Nephron progenitor cell (in vitro differentiated cells): ENCODE measurements around the gene ARMS2.

Experiments used
- DNase-seq: peaks from one replicate; pipeline ENCODE4 v3.0.0; 2021
- H3K27ac Mint-ChIP-seq: 2 replicates; pipeline ENCODE4 v1.8.0; 2021; ENCODE audit warnings: mild to moderate bottlenecking, moderate library complexity, mixed read lengths
- H3K27me3 Mint-ChIP-seq: 2 replicates; pipeline ENCODE4 v1.8.0; 2021; ENCODE audit warnings: mild to moderate bottlenecking, low read depth, mixed read lengths; ENCODE audit not compliant: poor library complexity
- H3K36me3 Mint-ChIP-seq: 2 replicates; pipeline ENCODE4 v1.8.0; 2021; ENCODE audit warnings: low read depth, mixed read lengths
- H3K4me1 Mint-ChIP-seq: 2 replicates; pipeline ENCODE4 v1.8.0; 2021; ENCODE audit warnings: mixed read lengths
- H3K4me3 Mint-ChIP-seq: 2 replicates; pipeline ENCODE4 v1.8.0; 2021; ENCODE audit warnings: mild to moderate bottlenecking, moderate library complexity, mixed read lengths
- H3K9me3 Mint-ChIP-seq: 2 replicates; pipeline ENCODE4 v1.8.0; 2021; ENCODE audit warnings: mild to moderate bottlenecking, moderate library complexity, mixed read lengths
- TF ChIP-seq, protein P1 (sequence below): fragments of 200-600 bp; sonication (generic); IDR thresholded peaks from 2 replicates; pipeline ENCODE4 v1.5.0; 2021; ENCODE audit warnings: antibody characterized with exemption

ARMS2 gene

DNA sequence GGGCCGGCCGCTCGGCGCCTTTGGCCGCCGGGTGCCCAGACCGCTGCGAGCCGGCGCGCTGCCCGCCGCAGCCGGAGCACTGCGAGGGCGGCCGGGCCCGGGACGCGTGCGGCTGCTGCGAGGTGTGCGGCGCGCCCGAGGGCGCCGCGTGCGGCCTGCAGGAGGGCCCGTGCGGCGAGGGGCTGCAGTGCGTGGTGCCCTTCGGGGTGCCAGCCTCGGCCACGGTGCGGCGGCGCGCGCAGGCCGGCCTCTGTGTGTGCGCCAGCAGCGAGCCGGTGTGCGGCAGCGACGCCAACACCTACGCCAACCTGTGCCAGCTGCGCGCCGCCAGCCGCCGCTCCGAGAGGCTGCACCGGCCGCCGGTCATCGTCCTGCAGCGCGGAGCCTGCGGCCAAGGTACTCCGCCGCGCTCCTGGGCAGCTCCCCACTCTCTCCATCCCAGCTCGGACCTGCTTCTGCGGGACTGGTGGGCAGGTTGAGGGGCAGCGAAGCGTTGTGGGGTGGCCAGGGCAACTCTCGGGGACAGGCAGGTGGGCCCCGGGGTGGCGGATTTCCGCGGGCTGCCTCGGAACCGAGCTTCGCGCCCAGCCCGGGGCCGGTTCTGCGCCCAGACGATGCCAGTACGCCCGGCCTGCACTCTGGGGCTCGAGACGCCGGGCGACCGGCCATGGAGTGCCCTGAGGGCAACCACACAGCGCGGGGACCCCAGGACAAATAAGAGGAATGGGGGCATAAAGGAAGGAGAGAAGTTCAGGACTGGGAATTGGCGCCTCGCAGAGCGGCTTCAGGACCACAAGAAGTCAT is 7.5 kb downstream of the ARMS2 start:
- Mint-ChIP-seq H3K27ac (no peak overlapping the region), H3K4me1 (peaks cover 21% of the 10 kb centered on the region), H3K36me3 (no peaks in the 10 kb centered on the region), H3K4me3 (peak overlapping the region; percentile 83), H3K9me3 (no peaks in the 10 kb centered on the region), H3K27me3 (peaks cover 83% of the 10 kb centered on the region)
- TF ChIP-seq, protein P1, sequence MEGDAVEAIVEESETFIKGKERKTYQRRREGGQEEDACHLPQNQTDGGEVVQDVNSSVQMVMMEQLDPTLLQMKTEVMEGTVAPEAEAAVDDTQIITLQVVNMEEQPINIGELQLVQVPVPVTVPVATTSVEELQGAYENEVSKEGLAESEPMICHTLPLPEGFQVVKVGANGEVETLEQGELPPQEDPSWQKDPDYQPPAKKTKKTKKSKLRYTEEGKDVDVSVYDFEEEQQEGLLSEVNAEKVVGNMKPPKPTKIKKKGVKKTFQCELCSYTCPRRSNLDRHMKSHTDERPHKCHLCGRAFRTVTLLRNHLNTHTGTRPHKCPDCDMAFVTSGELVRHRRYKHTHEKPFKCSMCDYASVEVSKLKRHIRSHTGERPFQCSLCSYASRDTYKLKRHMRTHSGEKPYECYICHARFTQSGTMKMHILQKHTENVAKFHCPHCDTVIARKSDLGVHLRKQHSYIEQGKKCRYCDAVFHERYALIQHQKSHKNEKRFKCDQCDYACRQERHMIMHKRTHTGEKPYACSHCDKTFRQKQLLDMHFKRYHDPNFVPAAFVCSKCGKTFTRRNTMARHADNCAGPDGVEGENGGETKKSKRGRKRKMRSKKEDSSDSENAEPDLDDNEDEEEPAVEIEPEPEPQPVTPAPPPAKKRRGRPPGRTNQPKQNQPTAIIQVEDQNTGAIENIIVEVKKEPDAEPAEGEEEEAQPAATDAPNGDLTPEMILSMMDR = no peak
- peak; percentile 48 for DNase-seq

DNA sequence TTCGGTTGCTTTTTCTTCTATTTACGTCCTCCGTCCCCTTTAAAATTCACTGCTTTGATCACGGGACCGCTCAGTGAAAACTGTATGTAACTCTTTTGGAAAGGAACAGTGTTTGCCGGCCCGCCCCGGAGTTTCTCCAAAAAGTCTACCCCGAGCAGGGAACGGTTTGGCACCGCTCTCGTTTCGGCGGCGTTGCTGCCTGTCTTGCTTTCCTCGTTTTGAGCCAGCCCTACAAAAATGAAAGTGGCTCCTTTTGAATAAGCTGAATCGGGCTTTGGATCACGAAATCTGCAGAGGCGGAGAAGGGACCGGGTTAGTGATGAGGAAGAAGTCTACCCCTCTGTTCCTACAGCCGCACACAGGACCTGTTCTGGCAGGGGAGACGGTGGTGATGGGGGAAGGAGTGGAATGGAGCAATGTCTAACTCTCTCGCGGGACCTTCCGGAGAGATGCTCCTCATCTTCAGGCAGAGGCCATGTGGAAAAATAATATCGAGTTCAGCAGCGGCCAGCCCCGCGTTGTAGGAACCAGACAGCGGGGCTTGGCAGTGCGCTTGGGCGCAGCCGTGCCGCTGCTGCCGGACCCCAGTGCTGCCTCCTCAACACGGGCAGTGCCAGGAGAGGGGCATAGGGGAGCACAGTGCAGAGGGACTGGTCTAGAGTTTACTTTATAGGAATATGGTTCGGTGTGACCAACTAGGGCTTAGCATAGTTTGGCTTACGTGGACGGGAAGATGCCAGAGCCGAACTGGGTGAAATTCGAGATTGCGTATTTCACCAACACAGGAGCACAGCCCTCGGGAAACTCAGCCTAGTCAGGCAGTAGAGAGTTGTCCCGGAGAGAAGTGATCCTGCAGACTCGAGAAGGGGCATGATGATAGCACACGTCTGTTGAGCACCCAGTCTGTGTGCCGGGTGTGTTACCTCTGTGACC is 8.3 kb downstream of the ARMS2 start:
- Mint-ChIP-seq H3K27me3 (peaks cover 91% of the 10 kb centered on the region), H3K9me3 (no peaks in the 10 kb centered on the region), H3K4me1 (peaks cover 21% of the 10 kb centered on the region), H3K4me3 (peak overlapping the region; percentile 83), H3K27ac (no peak overlapping the region), H3K36me3 (no peaks in the 10 kb centered on the region)
- TF ChIP-seq, protein P1 = no peak
- DNase-seq = no peak

DNA sequence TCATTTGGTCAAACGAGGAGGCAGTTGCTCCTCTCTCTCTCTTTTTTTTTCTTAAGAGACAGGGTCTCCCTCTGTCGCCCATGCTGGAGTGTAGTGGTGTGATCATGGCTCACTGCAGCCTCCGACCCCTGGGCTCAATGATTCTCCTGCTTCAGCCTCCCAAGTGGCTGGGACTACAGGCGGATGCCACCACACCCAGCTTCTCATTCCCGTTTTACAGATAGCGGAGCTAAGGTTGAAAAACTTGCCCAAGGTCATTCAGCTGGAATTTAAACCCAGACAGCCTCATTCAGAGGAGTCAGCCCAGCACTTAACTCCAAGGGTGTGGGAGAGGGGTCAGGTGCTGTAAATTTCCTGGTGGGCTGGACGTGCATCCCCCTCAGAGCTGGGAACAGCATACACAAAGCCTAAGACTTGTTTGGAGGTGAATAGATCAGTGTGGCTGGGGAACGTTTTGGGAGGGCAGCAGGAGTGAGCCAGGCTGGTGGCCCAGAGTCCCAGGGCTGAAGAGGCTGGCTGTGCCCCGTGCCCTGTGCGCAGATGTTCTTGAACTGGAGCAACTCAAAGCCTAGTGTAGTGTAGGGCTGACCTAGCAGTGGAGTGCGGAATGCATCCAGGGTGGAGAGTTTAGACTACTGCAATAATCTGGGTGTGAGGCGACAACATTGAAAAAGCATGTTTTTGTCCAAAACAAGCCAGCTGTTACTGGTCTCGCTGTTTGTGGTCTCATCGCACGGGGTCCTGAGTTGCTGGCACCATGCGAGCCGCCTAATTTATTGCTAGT is 9.2 kb downstream of the ARMS2 start:
- H3K4me1 Mint-ChIP-seq = peaks cover 21% of the 10 kb centered on the region
- H3K4me3 Mint-ChIP-seq = peak overlapping the region; percentile 83
- no peak for DNase-seq
- no peaks in the 10 kb centered on the region for H3K9me3 Mint-ChIP-seq
- no peaks in the 10 kb centered on the region for H3K36me3 Mint-ChIP-seq
- TF ChIP-seq, protein P1 = no peak
- H3K27me3 Mint-ChIP-seq = peaks cover 88% of the 10 kb centered on the region
- no peak overlapping the region for H3K27ac Mint-ChIP-seq

DNA sequence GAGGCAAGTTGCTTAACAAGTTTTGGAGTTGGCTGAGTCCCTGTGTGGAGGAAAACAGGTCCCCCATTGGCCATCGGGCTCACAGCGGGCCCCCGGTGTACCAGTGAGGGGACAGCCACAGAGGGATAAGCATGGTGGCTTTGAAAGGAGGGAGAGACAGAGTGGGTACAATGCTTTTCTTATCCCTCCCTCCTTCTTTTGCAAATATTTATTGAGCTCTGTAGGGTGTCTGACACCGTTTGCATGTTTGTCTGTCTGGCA is 9.7 kb downstream of the ARMS2 start:
- Mint-ChIP-seq H3K4me3 (no peak overlapping the region), H3K27ac (no peak overlapping the region), H3K9me3 (no peaks in the 10 kb centered on the region), H3K27me3 (peaks cover 88% of the 10 kb centered on the region), H3K4me1 (peaks cover 21% of the 10 kb centered on the region), H3K36me3 (no peaks in the 10 kb centered on the region)
- TF ChIP-seq, protein P1 = no peak
- no peak for DNase-seq

DNA sequence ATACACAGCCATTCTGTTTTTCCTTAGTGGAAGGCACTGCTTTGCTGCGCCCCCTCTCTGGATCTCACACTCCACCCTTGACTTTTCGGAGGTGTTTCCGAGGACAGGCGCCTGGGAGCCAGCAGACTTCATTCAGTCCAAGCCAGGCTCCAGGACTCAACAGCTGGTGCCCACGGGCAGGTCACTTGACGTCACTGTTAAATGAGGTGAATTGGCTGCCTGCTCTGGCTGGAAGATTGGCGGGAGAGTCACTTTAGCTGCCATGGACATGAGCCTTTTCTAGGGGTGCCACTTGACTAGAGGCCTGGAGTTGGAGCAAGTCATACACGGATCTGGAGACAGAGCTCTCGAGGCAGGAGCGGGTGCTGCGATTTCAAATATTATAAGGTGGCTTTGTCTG is 10.1 kb downstream of the ARMS2 start:
- TF ChIP-seq, protein P1 = no peak
- Mint-ChIP-seq H3K9me3 (no peaks in the 10 kb centered on the region), H3K4me3 (no peak overlapping the region), H3K27ac (no peak overlapping the region), H3K36me3 (no peaks in the 10 kb centered on the region), H3K4me1 (peaks cover 21% of the 10 kb centered on the region), H3K27me3 (peaks cover 85% of the 10 kb centered on the region)
- DNase-seq = no peak
